Activated T-cell treated with anti-CD3 and anti-CD28 coated beads, Interleukin-2, amount 50 U/mL, for 48 hours (primary cell): ENCODE results near the gene NTNG1.

Experiments
- DNase-seq, 2 experiments: peaks; one replicate each; pipeline ENCODE4 v3.0.0-alpha.2; 2020

Gene NTNG1

DNA sequence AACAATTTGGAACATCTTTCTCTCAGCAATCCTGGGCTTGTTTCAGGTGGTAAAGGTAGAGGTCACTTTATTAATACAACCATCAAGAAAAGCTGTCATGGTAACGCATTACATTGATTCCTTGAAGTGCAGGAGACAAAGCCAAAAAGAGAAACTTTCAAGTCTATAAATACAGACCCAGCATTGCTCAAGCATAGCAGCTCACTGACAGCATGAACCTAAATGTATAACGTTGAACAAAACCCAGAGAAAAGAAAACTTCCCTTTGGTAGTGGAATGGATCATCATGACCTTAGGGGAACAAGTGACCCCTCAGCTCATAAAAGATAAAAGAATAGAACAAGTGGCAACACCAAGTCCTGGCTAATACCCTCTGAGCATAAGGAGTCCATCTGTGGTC, 332.2 kb downstream of the NTNG1 start:
- DNase-seq = no peak

GRCh38 chr1:107474877-107475612, 334.2 kb downstream of the NTNG1 start:
- DNase-seq = no peak

GRCh38 chr1:107477233-107477632, 336.4 kb downstream of the NTNG1 start:
- peak in 1 of 2 experiments; percentile 27 for DNase-seq

DNA sequence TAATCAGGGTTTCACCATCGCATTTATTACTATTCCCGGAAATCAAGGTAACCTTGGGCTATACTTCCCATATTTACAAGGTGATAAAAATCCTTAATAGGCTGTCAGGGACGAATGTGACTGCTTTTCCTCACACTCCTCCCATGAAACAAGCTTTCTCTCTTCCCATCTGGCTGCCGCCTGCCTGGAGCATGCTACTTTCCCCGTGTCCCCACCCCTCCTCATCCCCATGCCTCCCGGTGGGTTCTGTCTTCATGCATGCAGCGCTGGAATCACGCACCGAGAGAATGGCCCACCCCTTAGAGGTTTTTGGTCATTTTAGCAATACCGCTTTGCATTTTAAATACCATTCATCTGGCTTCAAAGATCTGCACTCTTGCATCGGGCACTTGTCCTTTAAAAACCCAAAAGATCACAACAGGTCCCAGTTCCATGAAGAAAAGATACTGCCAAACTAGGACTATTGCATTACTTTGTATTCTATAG, 339.1 kb downstream of the NTNG1 start:
- DNase-seq = no peak

GRCh38 chr1:107480548-107481415, 339.9 kb downstream of the NTNG1 start:
- no peak for DNase-seq

DNA sequence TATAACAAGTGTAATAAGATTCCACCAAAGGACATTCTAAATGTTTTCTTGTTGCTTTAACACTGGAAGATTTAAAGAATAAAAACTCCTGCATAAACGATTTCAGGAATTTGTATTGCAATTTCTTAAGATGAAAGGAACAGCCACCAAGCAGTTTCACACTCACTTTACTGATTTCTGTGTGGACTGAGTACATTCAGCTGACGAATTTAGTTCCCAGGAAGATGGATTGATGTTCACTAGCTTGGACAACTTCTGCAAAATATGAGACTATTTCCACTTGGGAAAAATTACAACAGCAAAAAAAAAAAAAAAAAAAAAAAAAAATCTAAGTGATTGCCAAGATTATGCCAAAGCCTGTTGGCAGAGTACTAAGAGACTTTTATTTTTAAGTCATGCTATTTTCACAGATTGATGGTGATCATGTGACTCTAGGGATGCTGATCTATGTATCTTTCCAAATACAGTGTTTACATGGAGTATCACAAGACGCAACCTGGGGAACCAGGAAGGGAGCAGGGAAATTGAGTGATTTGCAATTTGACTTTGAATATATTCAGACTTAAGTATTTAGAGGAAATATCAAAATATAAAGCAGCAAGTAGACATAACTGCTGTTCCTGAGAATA, 341.0 kb downstream of the NTNG1 start:
- no peak for DNase-seq

DNA sequence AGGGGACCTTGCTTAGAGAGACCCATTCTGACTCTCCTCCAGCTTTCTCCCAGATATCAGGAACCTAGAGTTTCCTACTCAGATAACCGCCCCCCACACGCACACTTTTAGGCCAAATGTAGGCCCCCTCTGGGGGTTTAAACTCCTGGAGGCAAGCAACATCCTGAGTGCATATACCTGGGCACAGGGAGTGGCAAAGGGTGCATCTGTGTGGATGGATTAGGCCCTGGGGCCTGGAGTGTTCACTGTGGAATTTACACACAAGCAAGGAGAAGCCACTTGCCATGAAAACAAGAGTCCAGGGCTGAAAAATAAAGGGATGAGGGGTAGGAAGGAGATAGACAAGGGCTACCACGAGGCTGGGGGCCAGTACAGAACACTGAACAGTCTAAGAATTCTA, 343.1 kb downstream of the NTNG1 start:
- no peak for DNase-seq

GRCh38 chr1:107486349-107486748, 345.5 kb downstream of the NTNG1 start:
- DNase-seq = no peak

DNA sequence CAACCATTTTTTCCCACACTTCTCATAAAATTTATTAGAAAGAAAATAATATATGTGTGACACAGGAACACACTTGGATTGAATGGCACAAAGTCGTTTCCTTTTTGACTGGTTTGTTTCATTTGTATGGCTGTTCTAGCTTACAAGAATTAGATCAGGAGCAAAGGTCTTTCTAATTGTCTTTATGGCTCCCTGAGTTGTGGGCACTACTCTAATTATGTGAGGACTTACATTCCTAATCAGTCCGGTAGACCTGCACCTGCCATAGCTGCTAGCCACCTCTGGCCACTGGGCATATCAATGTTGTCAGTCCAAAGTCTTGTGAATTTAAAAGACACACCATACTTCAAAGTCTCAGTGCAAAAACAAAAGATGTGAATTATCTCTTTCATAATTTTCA, 346.7 kb downstream of the NTNG1 start:
- DNase-seq = no peak

- DNase-seq = no peak
Measured at GRCh38 chr1:107491582-107491981, 350.7 kb downstream of the NTNG1 start.

GRCh38 chr1:107493111-107493716, 352.4 kb downstream of the NTNG1 start:
- DNase-seq = no peak

DNA sequence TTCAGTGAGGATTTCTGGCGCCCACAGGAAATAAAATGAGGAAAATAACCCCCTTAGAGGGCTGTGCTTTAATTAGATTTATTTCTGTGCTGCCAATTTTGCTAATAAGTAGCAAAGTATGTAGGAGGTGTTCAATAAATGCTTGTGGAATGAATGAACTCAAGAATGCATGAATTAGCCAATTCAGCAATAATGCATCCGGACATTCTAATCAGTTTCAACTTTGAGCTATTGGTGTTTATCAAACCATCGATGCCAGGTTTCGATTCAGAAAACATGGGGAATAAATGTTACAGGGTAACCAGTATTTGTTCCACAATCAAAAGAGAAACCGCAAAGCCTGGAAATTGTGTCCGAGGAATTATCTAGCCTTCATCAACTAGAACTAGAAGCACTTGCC, 353.2 kb downstream of the NTNG1 start:
- no peak for DNase-seq

DNA sequence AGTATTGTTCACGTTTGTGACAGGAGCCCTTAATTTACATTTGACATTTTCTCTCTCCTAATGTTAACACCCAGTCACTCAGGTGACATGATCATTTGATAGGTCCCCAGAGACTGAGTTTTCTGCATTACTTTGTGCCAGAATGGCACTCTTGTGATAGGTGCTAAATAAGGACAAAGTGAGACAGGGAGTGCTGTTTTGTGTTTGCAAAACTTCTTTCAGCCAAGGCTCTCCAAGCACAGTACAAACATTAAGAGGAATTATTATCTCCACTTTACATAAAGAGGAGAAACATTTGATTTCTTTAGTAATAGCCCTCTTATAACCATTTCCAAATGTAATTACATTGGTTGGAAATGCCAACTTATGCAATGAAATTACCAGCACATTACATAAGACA, 355.2 kb downstream of the NTNG1 start:
- no peak for DNase-seq

DNA sequence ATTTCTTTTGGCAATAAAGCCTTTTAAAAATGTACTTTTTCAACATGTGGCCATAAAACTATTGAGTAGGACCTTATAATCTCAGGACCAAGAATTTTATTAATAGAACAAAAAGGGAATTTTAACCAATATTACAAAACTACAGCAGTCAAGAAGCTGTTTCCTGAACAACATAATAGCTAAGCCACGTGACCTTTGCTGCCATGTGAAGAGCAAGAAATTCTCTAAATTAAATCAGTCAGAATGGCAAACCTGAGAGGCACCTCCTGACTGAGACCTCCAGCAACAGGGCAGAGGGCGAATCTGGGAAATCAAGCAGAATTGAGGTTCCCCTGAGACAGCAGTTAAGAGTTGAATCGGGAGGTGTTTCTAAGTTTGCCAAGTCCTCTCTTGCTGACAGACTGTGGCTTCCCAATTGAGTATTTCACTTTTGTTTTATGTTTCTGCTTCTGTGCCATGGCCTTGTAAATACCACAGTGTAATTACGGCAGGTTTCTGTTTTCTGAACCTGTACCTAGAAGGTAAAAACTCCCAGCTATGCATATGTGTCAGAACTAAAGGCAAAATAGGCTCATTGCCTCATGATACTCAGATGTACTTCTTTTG, 358.4 kb downstream of the NTNG1 start:
- no peak for DNase-seq

- DNase-seq = no peak
Measured at GRCh38 chr1:107501081-107501605, 360.3 kb downstream of the NTNG1 start.

GRCh38 chr1:107510347-107510746, 369.5 kb downstream of the NTNG1 start:
- DNase-seq = no peak

DNA sequence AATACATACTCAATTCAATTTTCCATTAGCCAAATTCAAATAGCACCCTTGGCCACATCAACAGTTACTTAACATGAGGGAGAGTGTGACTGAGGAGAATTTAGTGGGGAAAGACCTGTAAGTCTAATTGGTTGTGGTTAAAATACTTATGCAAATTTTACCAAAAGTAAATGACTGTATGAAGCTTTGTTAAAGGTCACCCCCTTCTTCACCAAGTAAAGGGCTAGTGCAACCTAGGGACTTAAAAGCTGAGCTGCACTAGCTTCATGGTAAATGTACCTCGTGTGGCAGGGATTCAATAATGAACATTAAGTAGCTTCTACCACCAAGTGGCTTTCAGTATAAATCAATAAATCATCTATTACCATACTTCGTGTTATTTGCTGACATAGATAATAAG, 372.0 kb downstream of the NTNG1 start:
- DNase-seq = no peak

DNA sequence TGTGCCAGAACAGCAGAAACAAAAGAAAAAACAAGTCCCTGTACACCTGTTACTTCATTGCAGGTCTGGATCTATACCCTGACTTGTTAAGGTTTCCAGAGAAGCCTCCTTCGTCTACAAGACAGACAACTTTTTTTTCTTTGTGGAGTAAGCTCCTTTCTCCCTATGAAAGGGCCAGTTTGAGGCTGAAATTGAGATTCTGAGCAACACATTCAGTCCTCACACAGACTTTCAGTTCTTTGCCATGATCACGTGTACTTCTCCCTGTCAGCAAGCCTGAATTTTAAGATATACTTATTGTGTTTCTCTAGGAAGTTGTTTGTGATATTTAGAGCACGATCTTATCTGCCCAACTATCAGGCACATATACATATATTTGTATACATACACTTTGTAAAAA, 374.0 kb downstream of the NTNG1 start:
- DNase-seq = no peak

- DNase-seq = no peak
Measured at GRCh38 chr1:107515702-107516101, 374.9 kb downstream of the NTNG1 start.

DNA sequence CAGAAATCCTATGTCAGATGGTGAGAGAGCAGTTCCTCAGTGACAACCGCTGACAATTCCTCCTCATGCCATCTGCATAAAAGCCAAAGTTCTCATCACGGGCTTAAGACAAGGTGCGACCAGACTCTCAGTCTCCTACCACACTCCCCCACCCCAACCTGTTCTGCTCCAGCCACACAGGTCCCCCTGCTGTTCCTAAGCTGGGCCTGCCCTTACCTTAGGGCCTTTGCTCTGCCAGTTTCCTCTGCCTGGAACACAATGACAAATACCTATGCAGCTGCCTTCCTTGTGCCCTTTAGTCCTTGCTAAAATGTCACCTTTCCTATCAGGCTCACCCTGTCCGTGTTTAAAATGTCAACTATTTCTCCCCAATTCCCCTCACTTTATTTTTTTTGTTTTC, 382.2 kb downstream of the NTNG1 start:
- no peak for DNase-seq

DNA sequence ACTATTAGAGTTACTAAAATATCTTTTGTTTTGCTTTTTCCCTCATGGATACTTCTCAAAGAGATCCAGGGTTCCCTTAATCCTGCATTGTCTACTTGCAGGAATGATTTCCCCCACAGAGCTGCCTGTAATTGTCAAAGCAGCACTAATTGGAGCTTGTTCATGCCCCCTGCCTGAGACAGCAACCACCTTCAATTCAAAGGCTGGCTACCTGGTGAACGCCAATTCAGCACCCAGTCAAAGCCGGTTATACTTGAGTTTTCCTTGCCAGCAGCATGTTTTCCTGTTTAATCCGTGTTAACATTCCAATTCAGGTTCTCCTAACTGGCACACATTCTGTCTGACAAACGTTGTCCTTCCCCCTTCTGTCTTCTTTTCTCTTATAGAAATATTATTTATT, 382.9 kb downstream of the NTNG1 start:
- no peak for DNase-seq

GRCh38 chr1:107524301-107524700, 383.5 kb downstream of the NTNG1 start:
- no peak for DNase-seq

GRCh38 chr1:107525145-107525544, 384.3 kb downstream of the NTNG1 start:
- DNase-seq = no peak
